ENCODE measurements around the gene DDX11.
"Not testable (repeated sequence)": the region's sequence is repeated elsewhere in the genome, so short reads cannot be mapped to it uniquely, and the experiment has no call there.

DNA sequence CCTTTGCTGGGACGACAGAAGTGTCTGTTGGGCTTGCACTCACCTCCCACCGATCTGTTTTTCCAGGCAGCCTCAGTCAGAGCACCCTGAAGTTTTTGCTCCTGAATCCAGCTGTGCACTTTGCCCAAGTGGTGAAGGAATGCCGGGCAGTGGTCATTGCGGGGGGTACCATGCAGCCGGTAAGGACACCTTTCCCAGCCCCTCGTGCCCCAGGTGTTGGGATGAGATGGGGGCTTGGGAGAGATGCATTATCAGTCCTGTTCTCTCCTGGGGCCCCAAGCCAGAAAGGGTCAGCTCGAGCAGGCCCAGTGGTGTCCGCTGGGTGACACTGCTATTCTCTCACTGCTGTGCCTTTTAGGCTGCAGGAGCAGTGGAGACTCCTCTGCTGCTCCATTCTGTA is 24.2 kb downstream of the DDX11 start:
- not testable (repeated sequence) for TF ChIP-seq EZH2 (IDR thresholded peaks at IDR 0.05; ENCODE audit: low read length, unreplicated experiment); EZH2phosphoT487 (IDR thresholded peaks at IDR 0.05; ENCODE audit: borderline replicate concordance, low read length)
- TF ChIP-seq, protein P1, sequence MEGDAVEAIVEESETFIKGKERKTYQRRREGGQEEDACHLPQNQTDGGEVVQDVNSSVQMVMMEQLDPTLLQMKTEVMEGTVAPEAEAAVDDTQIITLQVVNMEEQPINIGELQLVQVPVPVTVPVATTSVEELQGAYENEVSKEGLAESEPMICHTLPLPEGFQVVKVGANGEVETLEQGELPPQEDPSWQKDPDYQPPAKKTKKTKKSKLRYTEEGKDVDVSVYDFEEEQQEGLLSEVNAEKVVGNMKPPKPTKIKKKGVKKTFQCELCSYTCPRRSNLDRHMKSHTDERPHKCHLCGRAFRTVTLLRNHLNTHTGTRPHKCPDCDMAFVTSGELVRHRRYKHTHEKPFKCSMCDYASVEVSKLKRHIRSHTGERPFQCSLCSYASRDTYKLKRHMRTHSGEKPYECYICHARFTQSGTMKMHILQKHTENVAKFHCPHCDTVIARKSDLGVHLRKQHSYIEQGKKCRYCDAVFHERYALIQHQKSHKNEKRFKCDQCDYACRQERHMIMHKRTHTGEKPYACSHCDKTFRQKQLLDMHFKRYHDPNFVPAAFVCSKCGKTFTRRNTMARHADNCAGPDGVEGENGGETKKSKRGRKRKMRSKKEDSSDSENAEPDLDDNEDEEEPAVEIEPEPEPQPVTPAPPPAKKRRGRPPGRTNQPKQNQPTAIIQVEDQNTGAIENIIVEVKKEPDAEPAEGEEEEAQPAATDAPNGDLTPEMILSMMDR (conservative IDR thresholded peaks at IDR 0.05; ENCODE audit: low read depth, low read length), result not testable (repeated sequence)

Measured in PC-3 (cell line).